Common myeloid progenitor, CD34-positive (primary cell): ENCODE measurements around the gene TAPT1.
A peak's percentile ranks its signal among the peaks of the same experiment; 100 is the strongest.

Source experiments
- CTCF ChIA-PET: fragments of 350-600 bp; sonication (Branson Sonifier 250); formaldehyde crosslinking; loops from one replicate; lab custom pipeline; 2021; ENCODE audit warnings: antibody characterized with exemption; lab: Charles Lee
- POLR2A ChIA-PET: fragments of 350-600 bp; sonication (Branson Sonifier 250); formaldehyde crosslinking; loops from one replicate; lab custom pipeline; 2021; ENCODE audit warnings: antibody characterized with exemption; lab: Charles Lee
- DNase-seq, 3 donors: peaks; one replicate each; pipeline versions ENCODE4 v3.0.0 to v3.0.0-alpha.2; 2013
- H3K27ac ChIP-seq, 2 experiments: 1 replicate in 1 of 2; 2 replicates in 1 of 2; pipeline ENCODE4 v1.7.0; 2013; ENCODE audit warnings: inconsistent platforms in 2 of 2, low read length in 2 of 2, mild to moderate bottlenecking in 2 of 2, low read depth in 1 of 2, moderate library complexity in 1 of 2; ENCODE audit not compliant: severe bottlenecking in 2 of 2, insufficient read depth in 1 of 2, poor library complexity in 1 of 2
- H3K27me3 ChIP-seq, 5 experiments: replicated peaks in 2 of 5; 1 replicate in 3 of 5; 2 replicates in 2 of 5; pipeline versions ENCODE4 v1.6.1 to v1.7.0; 2013; ENCODE audit warnings: low read length in 4 of 5, mild to moderate bottlenecking in 2 of 5, moderate library complexity in 2 of 5, inconsistent platforms in 1 of 5; ENCODE audit not compliant: insufficient read depth in 5 of 5, control insufficient read depth in 4 of 5
- H3K36me3 ChIP-seq, 4 experiments: 1 replicate in 2 of 4; 2 replicates in 2 of 4; pipeline versions ENCODE4 v1.6.1 to v1.7.0; 2013; ENCODE audit warnings: low read length in 3 of 4, control low read depth in 1 of 4, mild to moderate bottlenecking in 1 of 4; ENCODE audit not compliant: control insufficient read depth in 4 of 4, insufficient read depth in 4 of 4
- H3K4me1 ChIP-seq, 4 experiments: 1 replicate in 3 of 4; 2 replicates in 1 of 4; pipeline versions ENCODE4 v1.6.1 to v1.7.1; 2013; ENCODE audit warnings: low read length in 3 of 4, mild to moderate bottlenecking in 3 of 4, control low read depth in 1 of 4, inconsistent platforms in 1 of 4, moderate library complexity in 1 of 4; ENCODE audit not compliant: control insufficient read depth in 4 of 4, insufficient read depth in 4 of 4; ENCODE audit errors: control extremely low read depth in 1 of 4
- H3K4me3 ChIP-seq, 7 experiments: 1 replicate in 4 of 7; 2 replicates in 3 of 7; pipeline versions ENCODE4 v1.5.1 to v1.7.0; 2013; ENCODE audit warnings: mild to moderate bottlenecking in 7 of 7, low read length in 6 of 7, moderate library complexity in 6 of 7, inconsistent platforms in 2 of 7, low read depth in 2 of 7, control low read depth in 1 of 7; ENCODE audit not compliant: insufficient read depth in 4 of 7, control insufficient read depth in 1 of 7; ENCODE audit errors: extremely low read depth in 1 of 7
- H3K9me3 ChIP-seq, 5 experiments: 1 replicate in 4 of 5; 2 replicates in 1 of 5; pipeline versions ENCODE4 v1.6.1 to v1.7.1; 2013; ENCODE audit warnings: low read length in 4 of 5, mild to moderate bottlenecking in 2 of 5, inconsistent platforms in 1 of 5, low read depth in 1 of 5, moderate library complexity in 1 of 5; ENCODE audit not compliant: control insufficient read depth in 4 of 5, insufficient read depth in 2 of 5; ENCODE audit errors: control extremely low read depth in 1 of 5
- WGBS: methylation state at CpG from one replicate; pipeline ENCODE4 v1.1.5; 2013; ENCODE audit not compliant: insufficient coverage; 5-methylcytosine and 5-hydroxymethylcytosine counted together

TAPT1 gene

DNA sequence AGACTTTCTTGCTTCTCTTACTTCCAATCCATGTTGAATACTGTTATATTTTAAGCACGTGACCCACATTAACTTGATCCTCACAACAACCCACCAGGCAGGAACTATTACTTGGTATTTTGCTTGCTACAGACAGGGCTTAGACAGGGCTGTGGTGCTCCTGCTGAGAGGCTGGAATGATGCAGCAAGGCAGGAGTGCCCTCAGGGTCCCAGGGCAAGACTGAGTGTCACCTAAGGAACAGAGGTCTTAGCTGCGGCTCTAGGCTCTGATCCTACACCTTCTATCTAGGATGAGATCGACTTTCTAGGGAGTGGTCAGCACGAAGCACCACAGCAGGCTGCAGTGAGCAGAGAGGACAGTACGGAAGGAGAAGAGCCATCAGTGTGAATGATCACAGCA, 20.0 kb downstream of the TAPT1 start:
- CTCF ChIA-PET = interaction anchor here (0.7 to 11.2 kb wide), 18 partner anchors 9 to 187 kb away, joined by 3 to 100 read pairs (median 6); no protein-coding TSS in a partner anchor
- Histone ChIP-seq H3K27ac (no peak overlapping the region), H3K27me3 (no peaks in the 10 kb centered on the region), H3K4me3 (no peak overlapping the region), H3K9me3 (no peaks in the 10 kb centered on the region), H3K4me1 (peaks cover 3 to 30% (median 19%) of the 10 kb centered on the region in 4 experiments), H3K36me3 (peaks cover 14 to 59% (median 31%) of the 10 kb centered on the region in 4 experiments)
- POLR2A ChIA-PET = no interaction called here
- no peak for DNase-seq
- 80% methylated on average over 1 of the region's 5 CpGs for WGBS

DNA sequence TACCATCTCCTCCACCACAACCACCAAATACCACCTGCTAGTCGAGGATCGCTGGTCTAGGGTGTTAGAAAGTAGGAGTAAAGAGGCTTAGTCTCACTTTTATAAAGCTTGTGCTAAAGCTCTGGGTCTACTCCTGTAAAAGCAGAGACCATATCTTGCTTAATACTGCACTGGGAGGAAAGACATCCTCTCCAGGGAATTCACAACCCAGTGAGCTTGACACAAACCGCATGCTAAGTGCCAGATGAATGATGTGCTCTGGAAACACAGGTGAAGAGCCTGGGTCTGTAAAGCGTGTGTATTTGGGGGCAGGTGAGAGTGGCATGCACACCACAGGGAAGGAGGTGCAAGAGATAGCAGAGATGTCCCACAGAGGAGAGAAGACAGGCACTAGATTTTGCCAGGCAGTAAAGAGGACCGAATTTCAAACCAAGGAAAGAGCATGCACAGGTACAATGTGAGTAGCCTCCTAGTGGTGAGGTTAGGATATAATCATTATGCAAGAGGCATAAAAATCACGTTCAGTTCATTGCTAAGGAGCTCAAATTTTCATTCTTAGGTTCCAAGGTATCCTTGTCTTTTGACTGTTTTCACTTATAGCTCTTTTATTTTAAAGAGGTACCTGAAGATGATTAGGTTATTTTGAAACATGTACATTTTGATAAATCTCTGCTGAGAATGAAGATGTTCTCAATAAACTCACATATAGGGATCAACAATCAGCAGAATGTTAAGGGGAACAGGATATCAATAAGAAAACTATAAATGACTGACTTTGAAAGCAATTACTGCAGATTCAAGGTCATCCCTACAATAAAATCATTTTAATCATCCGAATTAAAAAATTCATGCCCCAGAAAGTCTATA, 20.7 kb downstream of the TAPT1 start:
- no peaks in the 10 kb centered on the region for H3K9me3 ChIP-seq
- ChIA-PET CTCF (interaction anchor here (0.7 to 11.2 kb wide), 17 partner anchors 8 to 186 kb away, joined by 3 to 100 read pairs (median 5); no protein-coding TSS in a partner anchor), POLR2A (interaction anchor here (0.7 kb wide), 1 partner anchor 12 kb away, joined by 4 read pairs; no protein-coding TSS in a partner anchor)
- peaks cover 3 to 30% (median 18%) of the 10 kb centered on the region in 4 experiments for H3K4me1 ChIP-seq
- H3K4me3 ChIP-seq = no peak overlapping the region
- H3K27ac ChIP-seq = no peak overlapping the region
- 51% methylated on average over 4 of the region's 7 CpGs for WGBS
- DNase-seq = peak in 2 of 3 donors; percentile 61 to 63
- H3K27me3 ChIP-seq = no peaks in the 10 kb centered on the region
- peaks cover 14 to 58% (median 31%) of the 10 kb centered on the region in 4 experiments for H3K36me3 ChIP-seq

- H3K36me3 ChIP-seq = peaks cover 16 to 54% (median 32%) of the 10 kb centered on the region in 4 experiments
- peaks cover 3 to 30% (median 17%) of the 10 kb centered on the region in 4 experiments for H3K4me1 ChIP-seq
- no peaks in the 10 kb centered on the region for H3K9me3 ChIP-seq
- WGBS = 100% methylated on average over 3 of the region's 3 CpGs
- ChIA-PET CTCF (interaction anchor here (1.3 to 1.9 kb wide), 2 partner anchors 22 to 61 kb away, joined by 3 to 5 read pairs; no protein-coding TSS in a partner anchor), POLR2A (no interaction called here)
- no peaks in the 10 kb centered on the region for H3K27me3 ChIP-seq
- no peak overlapping the region for H3K27ac ChIP-seq
- no peak overlapping the region for H3K4me3 ChIP-seq
- no peak for DNase-seq
Observed at GRCh38 chr4:16204505-16204904, 21.8 kb downstream of the TAPT1 start.

DNA sequence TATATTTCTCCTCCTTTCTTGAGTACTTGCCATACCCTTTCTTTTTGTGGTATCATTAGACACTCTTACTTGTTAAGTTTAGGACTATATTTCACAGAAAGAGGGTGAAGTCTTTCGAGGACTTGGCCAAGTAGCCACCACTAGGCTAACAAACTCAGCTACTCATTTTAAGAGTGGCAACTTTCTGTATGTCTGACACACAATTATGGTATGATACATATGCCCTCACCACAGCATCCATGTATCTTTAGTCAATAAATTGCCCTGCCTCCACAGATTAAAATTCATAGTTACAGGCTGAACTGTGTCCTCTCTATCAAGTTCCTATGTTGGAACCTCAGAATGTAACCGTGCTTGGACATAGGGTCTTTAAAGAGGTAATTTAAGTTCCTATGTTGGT, 23.2 kb downstream of the TAPT1 start:
- ChIA-PET POLR2A (no interaction called here), CTCF (interaction anchor here (0.7 to 3.6 kb wide), 6 partner anchors 9 to 240 kb away, joined by 3 to 10 read pairs (median 6); partner anchors contain the start of gene FGFBP2)
- Histone ChIP-seq H3K9me3 (no peaks in the 10 kb centered on the region), H3K27ac (no peak overlapping the region), H3K4me1 (peaks cover 8 to 35% (median 21%) of the 10 kb centered on the region in 4 experiments), H3K27me3 (no peaks in the 10 kb centered on the region), H3K4me3 (no peak overlapping the region), H3K36me3 (peaks cover 10 to 41% (median 29%) of the 10 kb centered on the region in 4 experiments)
- no peak for DNase-seq
- WGBS = 100% methylated on average over 1 of the region's 2 CpGs

- Histone ChIP-seq H3K9me3 (no peaks in the 10 kb centered on the region), H3K4me3 (no peak overlapping the region), H3K36me3 (peaks cover 10 to 45% (median 31%) of the 10 kb centered on the region in 4 experiments), H3K4me1 (peaks cover 10 to 35% (median 22%) of the 10 kb centered on the region in 4 experiments), H3K27me3 (no peaks in the 10 kb centered on the region), H3K27ac (peak overlapping the region in 1 of 2 experiments; percentile 17)
- WGBS = no CpG with 5 or more reads among the region's 2 CpGs
- CTCF ChIA-PET = interaction anchor here (0.7 to 3.6 kb wide), 12 partner anchors 10 to 240 kb away, joined by 3 to 10 read pairs (median 5); partner anchors contain the start of gene FGFBP2
- DNase-seq = no peak
- POLR2A ChIA-PET = no interaction called here
Observed at GRCh38 chr4:16202598-16202997, 23.7 kb downstream of the TAPT1 start.

- H3K9me3 ChIP-seq = no peaks in the 10 kb centered on the region
- peak; percentile 41 to 66 (median 65) for DNase-seq
- WGBS = no CpG with 5 or more reads among the region's 1 CpG
- no peak overlapping the region for H3K4me3 ChIP-seq
- peaks cover 2 to 44% (median 24%) of the 10 kb centered on the region in 4 experiments for H3K36me3 ChIP-seq
- H3K27ac ChIP-seq = no peak overlapping the region
- H3K27me3 ChIP-seq = no peaks in the 10 kb centered on the region
- H3K4me1 ChIP-seq = peaks cover 9 to 23% (median 16%) of the 10 kb centered on the region in 4 experiments
- ChIA-PET POLR2A (interaction anchor here (0.6 to 0.7 kb wide), 3 partner anchors 13 to 173 kb away, joined by 3 to 5 read pairs (median 4); no protein-coding TSS in a partner anchor), CTCF (interaction anchor here (0.7 to 6.7 kb wide), 12 partner anchors 8 to 211 kb away, joined by 3 to 100 read pairs (median 4); no protein-coding TSS in a partner anchor)
Observed at GRCh38 chr4:16199093-16199492, 27.2 kb downstream of the TAPT1 start.
